Measurements from ENCODE around the gene ZNHIT2.

The ZNHIT2 gene

GRCh38 chr11:65096926-65097325 is 20.6 kb downstream of the ZNHIT2 start:
- no peak overlapping the region for H2AFZ ChIP-seq (ENCODE audit: insufficient read depth, low read length, poor library complexity)
- peak overlapping the region; percentile 64 for H3K4me2 ChIP-seq (ENCODE audit: low read length)
- no peak overlapping the region for H4K12ac ChIP-seq (ENCODE audit: low read depth, low read length)
- H3K4me3 ChIP-seq (ENCODE audit: low read depth, low read length): peak overlapping the region; percentile 55
- WGBS (ENCODE audit: extremely low coverage, insufficient coverage, insufficient read length): no CpG with 5 or more reads among the region's 8 CpGs
- H3K23ac ChIP-seq (ENCODE audit: low read length): no peak overlapping the region
- H3K9me3 ChIP-seq (ENCODE audit: insufficient read depth, low read depth, low read length): no peaks in the 10 kb centered on the region
- no peak overlapping the region for H2AK5ac ChIP-seq (ENCODE audit: low read length)
- DNase-seq: no peak
- H2BK12ac ChIP-seq (ENCODE audit: low read length): no peak overlapping the region
- H3K79me2 ChIP-seq (ENCODE audit: control insufficient read depth, insufficient read depth, low read length, poor library complexity): no peaks in the 10 kb centered on the region
- peaks cover 0 to 7% of the 10 kb centered on the region in 2 experiments for H3K4me1 ChIP-seq (ENCODE audit: control insufficient read depth in 1 of 2, insufficient read depth in 2 of 2, low read length in 2 of 2)
- H2BK120ac ChIP-seq (ENCODE audit: insufficient read depth, low read length, poor library complexity): no peak overlapping the region
- H2BK5ac ChIP-seq (ENCODE audit: low read depth, low read length, poor library complexity): no peak overlapping the region
- no peak overlapping the region for H4K91ac ChIP-seq (ENCODE audit: low read depth, low read length)
- no peaks in the 10 kb centered on the region for H3K27me3 ChIP-seq (ENCODE audit: insufficient read depth, low read length)
- H3K14ac ChIP-seq (ENCODE audit: low read length): no peak overlapping the region
- H3K79me1 ChIP-seq (ENCODE audit: low read length): peaks cover 7% of the 10 kb centered on the region
- no peak overlapping the region for H3K9ac ChIP-seq (ENCODE audit: low read length)
- no peak overlapping the region for H3K18ac ChIP-seq (ENCODE audit: low read length)
- no peak overlapping the region for H3K4ac ChIP-seq (ENCODE audit: low read depth, low read length)
- H3K36me3 ChIP-seq (ENCODE audit: control insufficient read depth in 1 of 2, insufficient read depth in 2 of 2, low read length in 2 of 2): no peaks in the 10 kb centered on the region
- no peak overlapping the region for H4K8ac ChIP-seq (ENCODE audit: low read depth, low read length)
- H3K27ac ChIP-seq (ENCODE audit: low read depth, low read length): no peak overlapping the region

- no peaks in the 10 kb centered on the region for H3K9me3 ChIP-seq (ENCODE audit: insufficient read depth, low read depth, low read length)
- H3K27ac ChIP-seq (ENCODE audit: low read depth, low read length): peak within 1 kb of the TSS; percentile 56
- peak; percentile 76 to 91 for DNase-seq
- H2AK5ac ChIP-seq (ENCODE audit: low read length): no peak within 1 kb of the TSS
- H2AFZ ChIP-seq (ENCODE audit: insufficient read depth, low read length, poor library complexity): peak within 1 kb of the TSS; percentile 76
- peaks cover 7% of the 10 kb centered on the region for H3K79me1 ChIP-seq (ENCODE audit: low read length)
- no peak within 1 kb of the TSS for H3K23ac ChIP-seq (ENCODE audit: low read length)
- no peaks in the 10 kb centered on the region for H3K27me3 ChIP-seq (ENCODE audit: insufficient read depth, low read length)
- H3K36me3 ChIP-seq (ENCODE audit: control insufficient read depth in 1 of 2, insufficient read depth in 2 of 2, low read length in 2 of 2): no peaks in the 10 kb centered on the region
- peak within 1 kb of the TSS; percentile 98 for H4K8ac ChIP-seq (ENCODE audit: low read depth, low read length)
- H3K4ac ChIP-seq (ENCODE audit: low read depth, low read length): no peak within 1 kb of the TSS
- peak within 1 kb of the TSS; percentile 65 for H2BK5ac ChIP-seq (ENCODE audit: low read depth, low read length, poor library complexity)
- H3K9ac ChIP-seq (ENCODE audit: low read length): peak within 1 kb of the TSS; percentile 72
- H3K14ac ChIP-seq (ENCODE audit: low read length): peak within 1 kb of the TSS; percentile 47
- H3K4me3 ChIP-seq (ENCODE audit: low read depth, low read length): peak within 1 kb of the TSS; percentile 76
- H3K4me2 ChIP-seq (ENCODE audit: low read length): peak within 1 kb of the TSS; percentile 64
- peak within 1 kb of the TSS; percentile 44 for H2BK120ac ChIP-seq (ENCODE audit: insufficient read depth, low read length, poor library complexity)
- peaks cover 0 to 7% of the 10 kb centered on the region in 2 experiments for H3K4me1 ChIP-seq (ENCODE audit: control insufficient read depth in 1 of 2, insufficient read depth in 2 of 2, low read length in 2 of 2)
- peak within 1 kb of the TSS; percentile 60 for H4K91ac ChIP-seq (ENCODE audit: low read depth, low read length)
- no peak within 1 kb of the TSS for H2BK12ac ChIP-seq (ENCODE audit: low read length)
- H3K79me2 ChIP-seq (ENCODE audit: control insufficient read depth, insufficient read depth, low read length, poor library complexity): no peaks in the 10 kb centered on the region
- peak within 1 kb of the TSS; percentile 42 for H3K18ac ChIP-seq (ENCODE audit: low read length)
- peak within 1 kb of the TSS; percentile 85 for H4K12ac ChIP-seq (ENCODE audit: low read depth, low read length)
- no CpG with 5 or more reads among the region's 52 CpGs for WGBS (ENCODE audit: extremely low coverage, insufficient coverage, insufficient read length)
Measured at GRCh38 chr11:65095974-65096806, 21.3 kb downstream of the ZNHIT2 start, which contains the start of gene VPS51. TSS of gene VPS51 (plus strand) at chr11:65096214. CDS start at chr11:65096251, 37 bp downstream.

DNA sequence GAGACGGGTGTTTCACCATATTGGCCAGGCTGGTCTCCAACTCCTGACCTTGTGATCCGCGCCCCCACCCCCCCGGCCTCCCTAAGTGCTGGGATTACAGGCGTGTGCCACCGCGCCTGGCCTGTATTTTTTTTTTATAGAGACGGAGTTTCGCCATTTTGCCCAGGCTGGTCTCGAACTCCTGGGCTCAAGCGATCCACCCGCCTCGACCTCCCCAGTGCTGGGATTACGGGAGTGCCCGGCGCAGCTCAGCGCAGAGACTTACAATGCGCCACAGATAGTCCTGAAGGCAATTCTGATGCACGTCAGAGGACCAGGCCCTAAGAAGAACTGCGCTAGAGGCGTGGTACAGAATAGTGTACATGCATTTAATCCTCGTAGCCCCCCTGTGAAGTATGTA is 22.1 kb downstream of the ZNHIT2 start:
- Histone ChIP-seq H3K79me1 (ENCODE audit: low read length) (peaks cover 7% of the 10 kb centered on the region), H3K9ac (ENCODE audit: low read length) (no peak overlapping the region), H3K27ac (ENCODE audit: low read depth, low read length) (no peak overlapping the region), H3K4me2 (ENCODE audit: low read length) (peak overlapping the region; percentile 64), H3K4ac (ENCODE audit: low read depth, low read length) (no peak overlapping the region), H4K12ac (ENCODE audit: low read depth, low read length) (peak overlapping the region; percentile 85), H2AK5ac (ENCODE audit: low read length) (no peak overlapping the region), H3K27me3 (ENCODE audit: insufficient read depth, low read length) (no peaks in the 10 kb centered on the region), H3K18ac (ENCODE audit: low read length) (no peak overlapping the region), H3K9me3 (ENCODE audit: insufficient read depth, low read depth, low read length) (no peaks in the 10 kb centered on the region), H4K8ac (ENCODE audit: low read depth, low read length) (peak overlapping the region; percentile 98), H3K4me3 (ENCODE audit: low read depth, low read length) (no peak overlapping the region), H2BK120ac (ENCODE audit: insufficient read depth, low read length, poor library complexity) (no peak overlapping the region), H2AFZ (ENCODE audit: insufficient read depth, low read length, poor library complexity) (peak overlapping the region; percentile 76), H3K79me2 (ENCODE audit: control insufficient read depth, insufficient read depth, low read length, poor library complexity) (no peaks in the 10 kb centered on the region), H3K23ac (ENCODE audit: low read length) (no peak overlapping the region), H2BK5ac (ENCODE audit: low read depth, low read length, poor library complexity) (no peak overlapping the region), H3K36me3 (ENCODE audit: control insufficient read depth in 1 of 2, insufficient read depth in 2 of 2, low read length in 2 of 2) (no peaks in the 10 kb centered on the region), H3K4me1 (ENCODE audit: control insufficient read depth in 1 of 2, insufficient read depth in 2 of 2, low read length in 2 of 2) (peaks cover 0 to 7% of the 10 kb centered on the region in 2 experiments), H3K14ac (ENCODE audit: low read length) (peak overlapping the region; percentile 16), H2BK12ac (ENCODE audit: low read length) (no peak overlapping the region), H4K91ac (ENCODE audit: low read depth, low read length) (peak overlapping the region; percentile 33)
- WGBS (ENCODE audit: extremely low coverage, insufficient coverage, insufficient read length): no CpG with 5 or more reads among the region's 22 CpGs
- no peak for DNase-seq

DNA sequence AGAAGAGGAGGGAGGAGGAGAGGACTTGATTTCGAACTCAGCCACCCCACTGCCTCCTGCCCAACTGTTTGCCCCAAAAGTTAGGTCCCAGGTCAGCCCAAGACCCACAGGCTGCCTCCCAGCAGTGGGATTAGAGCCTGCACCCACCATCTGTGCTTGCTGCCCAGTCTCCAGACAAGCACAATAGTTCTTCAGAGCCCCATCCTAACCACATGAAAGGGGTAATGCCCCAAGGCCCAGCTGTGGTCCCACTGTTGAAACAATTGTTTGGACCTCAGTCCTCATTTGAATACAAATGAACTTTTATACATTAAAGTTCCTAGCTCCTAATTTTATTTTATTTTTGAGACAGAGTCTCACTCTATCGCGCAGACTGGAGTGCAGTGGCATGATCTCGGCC is 26.9 kb downstream of the ZNHIT2 start:
- no peaks in the 10 kb centered on the region for H3K27me3 ChIP-seq (ENCODE audit: insufficient read depth, low read length)
- H3K14ac ChIP-seq (ENCODE audit: low read length): no peak overlapping the region

More for the DNA sequence above, 26.9 kb downstream of the ZNHIT2 start:
- no peak overlapping the region for H2BK120ac ChIP-seq (ENCODE audit: insufficient read depth, low read length, poor library complexity)
- WGBS (ENCODE audit: extremely low coverage, insufficient coverage, insufficient read length): no CpG with 5 or more reads among the region's 4 CpGs
- H3K27ac ChIP-seq (ENCODE audit: low read depth, low read length): no peak overlapping the region
- H4K8ac ChIP-seq (ENCODE audit: low read depth, low read length): no peak overlapping the region
- H3K9ac ChIP-seq (ENCODE audit: low read length): no peak overlapping the region
- H2AK5ac ChIP-seq (ENCODE audit: low read length): no peak overlapping the region
- H3K79me1 ChIP-seq (ENCODE audit: low read length): peaks cover under 1% of the 10 kb centered on the region
- H3K9me3 ChIP-seq (ENCODE audit: insufficient read depth, low read depth, low read length): no peaks in the 10 kb centered on the region
- no peak overlapping the region for H3K4ac ChIP-seq (ENCODE audit: low read depth, low read length)
- H3K4me1 ChIP-seq (ENCODE audit: control insufficient read depth in 1 of 2, insufficient read depth in 2 of 2, low read length in 2 of 2): peaks cover 0 to 1% of the 10 kb centered on the region in 2 experiments
- no peak overlapping the region for H4K91ac ChIP-seq (ENCODE audit: low read depth, low read length)
- H3K23ac ChIP-seq (ENCODE audit: low read length): no peak overlapping the region
- H2AFZ ChIP-seq (ENCODE audit: insufficient read depth, low read length, poor library complexity): no peak overlapping the region
- no peak overlapping the region for H3K4me2 ChIP-seq (ENCODE audit: low read length)
- H3K4me3 ChIP-seq (ENCODE audit: low read depth, low read length): no peak overlapping the region
- no peaks in the 10 kb centered on the region for H3K79me2 ChIP-seq (ENCODE audit: control insufficient read depth, insufficient read depth, low read length, poor library complexity)
- DNase-seq: no peak
- no peak overlapping the region for H2BK5ac ChIP-seq (ENCODE audit: low read depth, low read length, poor library complexity)
- no peak overlapping the region for H2BK12ac ChIP-seq (ENCODE audit: low read length)
- H3K18ac ChIP-seq (ENCODE audit: low read length): no peak overlapping the region
- peaks cover 30 to 39% of the 10 kb centered on the region in 2 experiments for H3K36me3 ChIP-seq (ENCODE audit: control insufficient read depth in 1 of 2, insufficient read depth in 2 of 2, low read length in 2 of 2)
- no peak overlapping the region for H4K12ac ChIP-seq (ENCODE audit: low read depth, low read length)

All from trophoblast cell (in vitro differentiated cells and primary cell).